PFSK-1 (cell line): ENCODE measurements around the gene MLC1.

Experiments
- FOXP2 ChIP-seq: optimal IDR thresholded peaks from 2 replicates; pipeline ENCODE3; 2011; ENCODE audit warnings: borderline replicate concordance, control low read depth, inconsistent platforms; ENCODE audit not compliant: insufficient read depth; ENCODE audit errors: extremely low read length, extremely low read depth
- POLR2AphosphoS5 ChIP-seq: IDR thresholded peaks from 2 replicates; pipeline ENCODE4 v1.6.1; 2012; ENCODE audit warnings: low read depth, mild to moderate bottlenecking, control low read depth, low read length, moderate library complexity
- REST ChIP-seq, 2 experiments: IDR thresholded peaks; 2 replicates each; pipeline versions ENCODE4 v1.6.1 to v1.8.0; 2011 to 2012; ENCODE audit warnings: low read depth in 2 of 2, low read length in 2 of 2, control low read depth in 1 of 2, inconsistent platforms in 1 of 2, mild to moderate bottlenecking in 1 of 2, moderate library complexity in 1 of 2; ENCODE audit not compliant: insufficient read depth in 1 of 2
- TAF1 ChIP-seq: IDR thresholded peaks from 2 replicates; pipeline ENCODE4 v1.6.1; 2012; ENCODE audit warnings: low read length, control low read depth, borderline replicate concordance; ENCODE audit not compliant: insufficient read depth

DNA sequence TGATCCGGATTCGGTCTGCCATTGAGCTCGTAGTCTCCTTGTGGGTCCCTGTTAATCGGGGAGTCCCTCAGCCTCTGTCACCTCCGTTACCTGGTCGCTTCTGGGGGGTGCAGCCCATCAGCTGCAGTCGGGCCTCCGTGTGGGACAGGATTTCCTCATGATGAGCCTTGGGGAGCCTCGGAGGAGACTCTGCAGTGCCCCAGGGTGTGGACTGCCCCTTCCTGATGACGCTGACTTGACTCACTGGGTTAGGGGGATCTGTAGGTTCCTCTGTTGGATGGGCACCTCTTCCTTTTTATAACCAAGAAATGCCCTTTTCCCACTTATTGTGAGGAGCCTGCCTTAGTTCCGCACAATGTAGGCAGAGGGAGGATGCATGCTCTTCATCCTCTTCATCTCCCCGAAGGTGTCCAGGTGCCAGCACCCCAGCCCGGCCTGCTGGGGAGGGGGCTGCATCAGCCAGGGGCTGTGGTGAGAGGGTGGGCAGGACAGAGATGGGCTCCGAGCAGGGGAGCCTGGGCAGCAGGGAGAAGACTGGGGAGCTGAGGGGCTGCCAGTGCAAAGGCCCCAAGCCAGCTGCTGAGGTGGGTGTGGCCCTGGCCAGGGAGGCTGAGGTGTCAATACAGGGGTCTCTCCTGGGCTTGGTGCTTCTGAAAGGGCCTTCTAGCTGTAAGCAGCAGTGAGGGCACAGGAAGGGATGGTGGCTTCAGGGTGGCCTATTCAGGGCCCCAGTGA, 13.6 kb downstream of the MLC1 start:
- no peak for TF ChIP-seq POLR2AphosphoS5
- TF ChIP-seq REST (IDR thresholded peaks at IDR 0.05; ENCODE audit: insufficient read depth in 1 of 2, low read depth in 2 of 2, low read length in 2 of 2): no peak
- TF ChIP-seq FOXP2: no peak
- TF ChIP-seq TAF1: no peak
